ENCODE results near the gene NUAK2.
"Not testable (repeated sequence)": the region's sequence is repeated elsewhere in the genome, so short reads cannot be mapped to it uniquely, and the experiment has no call there.

Gene NUAK2

GRCh38 chr1:205321162-205321958, at the start of gene NUAK2:
TSS of gene NUAK2 (minus strand) at chr1:205321745. CDS start at chr1:205321628, 117 bp downstream.
- DNase-seq: peak; percentile 75

GRCh38 chr1:205370780-205371179, 49.2 kb upstream of the NUAK2 start:
- no peak for DNase-seq

- no peak for DNase-seq
Observed at GRCh38 chr1:205369701-205370123, 48.2 kb upstream of the NUAK2 start.

- no peak for DNase-seq
Observed at GRCh38 chr1:205368478-205368877, 46.9 kb upstream of the NUAK2 start.

GRCh38 chr1:205365945-205366463, 44.5 kb upstream of the NUAK2 start:
- no peak for DNase-seq

- not testable (repeated sequence) for DNase-seq
Observed at GRCh38 chr1:205365086-205365485, 43.5 kb upstream of the NUAK2 start.

GRCh38 chr1:205360891-205361290, 39.3 kb upstream of the NUAK2 start:
- no peak for DNase-seq

- DNase-seq: no peak
Observed at GRCh38 chr1:205359771-205360565, 38.4 kb upstream of the NUAK2 start.

GRCh38 chr1:205358579-205358978, 37.0 kb upstream of the NUAK2 start:
- no peak for DNase-seq

- no peak for DNase-seq
Observed at GRCh38 chr1:205357567-205357966, 36.0 kb upstream of the NUAK2 start.

- DNase-seq: no peak
Observed at GRCh38 chr1:205356440-205357139, 35.0 kb upstream of the NUAK2 start, which contains the start of gene KLHDC8A. TSS of gene KLHDC8A (minus strand) at chr1:205356922. CDS start at chr1:205343604, 13,318 bp downstream.

- no peak for DNase-seq
Observed at GRCh38 chr1:205355075-205355453, 33.5 kb upstream of the NUAK2 start.

- DNase-seq: peak; percentile 75
Observed at GRCh38 chr1:205354259-205355074, 32.9 kb upstream of the NUAK2 start.

- no peak for DNase-seq
Observed at GRCh38 chr1:205353612-205354011, 32.1 kb upstream of the NUAK2 start.

- DNase-seq: no peak
Observed at GRCh38 chr1:205353191-205353590, 31.6 kb upstream of the NUAK2 start.

GRCh38 chr1:205351984-205352713, 30.6 kb upstream of the NUAK2 start:
- DNase-seq: no peak

- no peak for DNase-seq
Observed at GRCh38 chr1:205350691-205351141, 29.2 kb upstream of the NUAK2 start.

- no peak for DNase-seq
Observed at GRCh38 chr1:205350124-205350523, 28.6 kb upstream of the NUAK2 start.

- no peak for DNase-seq
Observed at GRCh38 chr1:205348554-205349487, 27.3 kb upstream of the NUAK2 start.

GRCh38 chr1:205346956-205347574, 25.5 kb upstream of the NUAK2 start:
- no peak for DNase-seq

Measured in activated CD4-positive, alpha-beta T cell treated with anti-CD3 and anti-CD28 coated beads, Interleukin-2, Interleukin-6, amounts not matched to agents 100 ng/mL and 50 ng/mL, durations not matched to agents 16 hours and 8 hours (primary cell).